Measurements from ENCODE around the gene CNTN1. TPM values are rescaled to one million over a fixed set of nuclear protein-coding genes. Genes with fewer than 3 reads are reported as not detected.

The CNTN1 gene
- total RNA-seq (1 to 10 TPM in 1 of 4 donors, under 1 TPM in 3; 0.23 to 1.4 (median 0.51) TPM), polyA plus RNA-seq (under 1 TPM; 0.10 to 0.13 (median 0.12) TPM)
- long read RNA-seq, donor 1, partial matches to known transcripts, result 0 of 1 reads
- long read RNA-seq, donor 1, other reads (novel, unspliced or antisense), result 1 of 1 reads
- long read RNA-seq, donor 2, result 0 reads

DNA sequence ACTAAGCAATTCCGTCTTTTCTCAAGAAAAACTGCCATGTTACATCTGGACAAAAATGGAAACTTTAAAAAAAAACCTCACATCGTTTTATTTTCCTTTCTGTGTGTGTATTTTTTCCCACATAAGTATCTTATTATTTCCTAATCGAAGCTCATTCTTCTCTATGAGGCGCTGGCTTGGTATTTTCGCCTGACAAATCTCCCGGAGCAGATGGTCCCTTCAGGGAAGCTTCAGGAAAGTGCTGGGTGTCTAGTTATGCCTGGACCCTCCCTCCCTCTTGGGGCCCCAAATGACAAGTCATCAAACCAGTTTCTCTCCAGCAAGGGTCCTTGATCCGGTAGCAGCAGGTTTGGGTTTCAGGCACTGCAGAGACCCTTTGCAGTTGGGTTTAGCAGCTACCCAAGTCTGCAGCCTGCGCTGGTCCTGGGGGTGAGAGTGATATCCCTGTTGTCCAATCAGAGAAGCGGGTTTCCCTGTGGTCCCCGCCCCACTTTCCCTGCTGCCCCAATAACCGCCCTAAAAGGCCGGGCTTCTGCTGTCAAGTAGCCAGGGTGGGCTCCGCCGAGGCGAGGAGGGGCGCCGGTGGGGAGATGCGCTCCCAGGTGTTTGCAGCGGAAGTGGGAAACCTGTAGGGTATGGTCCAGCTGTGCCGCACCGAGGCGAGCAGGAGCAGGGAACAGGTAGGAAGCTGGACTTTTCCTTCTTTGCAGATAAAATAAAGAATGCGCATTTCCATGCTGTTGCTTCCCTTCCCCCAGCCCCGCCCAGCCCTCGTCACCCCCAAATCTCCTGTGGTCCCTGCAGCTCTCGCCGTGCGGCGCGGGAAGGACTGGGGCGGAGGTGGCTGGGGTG is at the start of gene CNTN1:
CNTN1 (plus strand) TSS at position 527 of the 852 bp plus-strand sequence.
- H3K36me3 ChIP-seq (ENCODE audit: insufficient read depth in 1 of 2, low read depth in 1 of 2), result no peaks in the 10 kb centered on the region
- ATAC-seq, result peak; percentile 25 to 79 (median 51)
- H3K27ac ChIP-seq, result no peak within 1 kb of the TSS
- intact Hi-C loops (cut with DNase I), result no loop called here
- H3K27me3 ChIP-seq (ENCODE audit: insufficient read depth in 3 of 3, low read length in 2 of 3), result peaks cover 4 to 28% (median 5%) of the 10 kb centered on the region in 3 donors
- peak within 1 kb of the TSS; percentile 55 for H3K4me3 ChIP-seq
- 4 to 7% (median 4%) methylated on average over 26 to 31 of the region's 31 CpGs for WGBS, 3 donors
- no peaks in the 10 kb centered on the region for H3K9me3 ChIP-seq
- DNase-seq, result peak; percentile 30 to 68
- no peaks in the 10 kb centered on the region for H3K4me1 ChIP-seq
- TF ChIP-seq, protein P1, sequence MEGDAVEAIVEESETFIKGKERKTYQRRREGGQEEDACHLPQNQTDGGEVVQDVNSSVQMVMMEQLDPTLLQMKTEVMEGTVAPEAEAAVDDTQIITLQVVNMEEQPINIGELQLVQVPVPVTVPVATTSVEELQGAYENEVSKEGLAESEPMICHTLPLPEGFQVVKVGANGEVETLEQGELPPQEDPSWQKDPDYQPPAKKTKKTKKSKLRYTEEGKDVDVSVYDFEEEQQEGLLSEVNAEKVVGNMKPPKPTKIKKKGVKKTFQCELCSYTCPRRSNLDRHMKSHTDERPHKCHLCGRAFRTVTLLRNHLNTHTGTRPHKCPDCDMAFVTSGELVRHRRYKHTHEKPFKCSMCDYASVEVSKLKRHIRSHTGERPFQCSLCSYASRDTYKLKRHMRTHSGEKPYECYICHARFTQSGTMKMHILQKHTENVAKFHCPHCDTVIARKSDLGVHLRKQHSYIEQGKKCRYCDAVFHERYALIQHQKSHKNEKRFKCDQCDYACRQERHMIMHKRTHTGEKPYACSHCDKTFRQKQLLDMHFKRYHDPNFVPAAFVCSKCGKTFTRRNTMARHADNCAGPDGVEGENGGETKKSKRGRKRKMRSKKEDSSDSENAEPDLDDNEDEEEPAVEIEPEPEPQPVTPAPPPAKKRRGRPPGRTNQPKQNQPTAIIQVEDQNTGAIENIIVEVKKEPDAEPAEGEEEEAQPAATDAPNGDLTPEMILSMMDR (IDR thresholded peaks at IDR 0.05), result no peak

DNA sequence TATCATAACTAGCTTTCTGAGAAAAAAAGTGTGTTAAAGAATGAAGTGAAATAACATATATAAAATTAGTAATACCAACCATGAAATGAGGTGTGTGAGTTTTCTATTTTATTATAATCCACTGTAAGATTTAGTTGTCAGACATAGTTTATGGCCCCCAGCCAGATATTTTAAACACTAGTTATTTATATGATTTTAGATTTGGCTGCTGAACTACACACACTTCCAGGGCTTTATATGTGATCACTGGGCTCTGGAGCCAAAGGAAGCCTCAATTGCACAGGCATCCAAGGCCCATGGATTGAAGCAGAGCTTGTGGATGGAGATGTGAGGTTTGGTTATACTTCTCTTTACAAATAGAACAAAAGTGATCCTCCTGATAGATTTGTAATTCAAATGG is 48.7 kb upstream of the CNTN1 start:
- ATAC-seq (no peak), DNase-seq (no peak)
- TF ChIP-seq, protein P1 (IDR thresholded peaks at IDR 0.05), result no peak
- no peak overlapping the region for H3K4me3 ChIP-seq
- no peaks in the 10 kb centered on the region for H3K36me3 ChIP-seq (ENCODE audit: insufficient read depth in 1 of 2, low read depth in 1 of 2)
- no peak overlapping the region for H3K27ac ChIP-seq
- no peaks in the 10 kb centered on the region for H3K9me3 ChIP-seq
- no peaks in the 10 kb centered on the region for H3K4me1 ChIP-seq
- H3K27me3 ChIP-seq (ENCODE audit: insufficient read depth in 3 of 3, low read length in 2 of 3), result no peaks in the 10 kb centered on the region
- intact Hi-C loops (cut with DNase I), result no loop called here

DNA sequence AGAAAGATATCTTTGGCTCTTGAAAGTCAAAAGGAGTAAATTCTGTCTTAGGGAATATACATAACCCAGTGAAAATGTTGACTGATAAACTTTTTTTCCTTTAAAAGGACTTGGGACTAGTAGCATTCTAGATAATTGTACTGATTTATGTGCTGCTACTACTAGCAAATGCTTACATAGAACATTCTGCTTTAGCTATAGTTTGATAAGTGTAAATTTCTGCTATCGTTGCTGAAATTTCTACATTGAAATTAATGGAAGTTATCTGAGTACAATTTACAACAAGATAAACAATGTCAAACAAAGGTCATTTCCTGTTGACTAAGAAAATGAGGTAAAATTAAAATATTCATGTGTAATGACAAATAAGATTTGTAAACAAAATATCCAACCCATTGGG is 48.3 kb upstream of the CNTN1 start:
- DNase-seq (no peak), ATAC-seq (no peak)
- WGBS, 3 donors, result 69 to 73% (median 70%) methylated on average over 1 of the region's 1 CpG
- Histone ChIP-seq H3K27ac (no peak overlapping the region), H3K4me1 (no peaks in the 10 kb centered on the region), H3K27me3 (ENCODE audit: insufficient read depth in 3 of 3, low read length in 2 of 3) (no peaks in the 10 kb centered on the region), H3K4me3 (no peak overlapping the region), H3K9me3 (no peaks in the 10 kb centered on the region), H3K36me3 (ENCODE audit: insufficient read depth in 1 of 2, low read depth in 1 of 2) (no peaks in the 10 kb centered on the region)
- intact Hi-C loops (cut with DNase I), result no loop called here
- TF ChIP-seq, protein P1 (IDR thresholded peaks at IDR 0.05), result no peak

DNA sequence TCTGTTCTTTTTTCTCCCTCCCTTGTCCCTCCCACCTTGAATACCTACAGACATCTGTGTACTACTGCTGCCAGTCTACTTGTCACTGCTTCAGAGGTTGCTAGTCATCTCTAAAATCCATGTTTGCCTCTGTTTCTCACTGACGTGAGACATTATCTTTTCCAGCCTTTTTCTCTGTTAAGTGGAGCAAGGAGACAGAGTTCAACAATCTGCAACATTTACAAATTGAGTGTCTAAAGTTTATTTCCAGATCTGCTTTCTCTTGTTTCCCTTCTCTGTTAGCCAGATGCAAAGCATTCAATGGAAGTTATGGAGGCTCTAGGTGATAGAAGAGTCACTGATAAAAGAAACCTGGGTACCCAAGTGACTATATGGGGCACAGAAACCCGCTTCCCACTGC is 47.5 kb upstream of the CNTN1 start:
- no peak overlapping the region for H3K27ac ChIP-seq
- TF ChIP-seq, protein P1 (IDR thresholded peaks at IDR 0.05), result no peak
- ATAC-seq (no peak), DNase-seq (no peak)
- no peak overlapping the region for H3K4me3 ChIP-seq
- H3K27me3 ChIP-seq (ENCODE audit: insufficient read depth in 3 of 3, low read length in 2 of 3), result no peaks in the 10 kb centered on the region
- 85 to 91% (median 88%) methylated on average over 2 of the region's 2 CpGs for WGBS, 3 donors
- intact Hi-C loops (cut with DNase I), result loop anchor here in 1 of 2 donors (5.0 kb wide), 1 partner anchor 1923 kb away; no protein-coding TSS in a partner anchor
- H3K36me3 ChIP-seq (ENCODE audit: insufficient read depth in 1 of 2, low read depth in 1 of 2), result no peaks in the 10 kb centered on the region
- H3K9me3 ChIP-seq, result no peaks in the 10 kb centered on the region
- H3K4me1 ChIP-seq, result no peaks in the 10 kb centered on the region
